ENCODE results near the gene SSBP3. TPM values are rescaled to one million over a fixed set of nuclear protein-coding genes. Genes with fewer than 3 reads are reported as not detected.

Gene SSBP3
- total RNA-seq, 1 experiment from 2014 or later, result 37.5 TPM

DNA sequence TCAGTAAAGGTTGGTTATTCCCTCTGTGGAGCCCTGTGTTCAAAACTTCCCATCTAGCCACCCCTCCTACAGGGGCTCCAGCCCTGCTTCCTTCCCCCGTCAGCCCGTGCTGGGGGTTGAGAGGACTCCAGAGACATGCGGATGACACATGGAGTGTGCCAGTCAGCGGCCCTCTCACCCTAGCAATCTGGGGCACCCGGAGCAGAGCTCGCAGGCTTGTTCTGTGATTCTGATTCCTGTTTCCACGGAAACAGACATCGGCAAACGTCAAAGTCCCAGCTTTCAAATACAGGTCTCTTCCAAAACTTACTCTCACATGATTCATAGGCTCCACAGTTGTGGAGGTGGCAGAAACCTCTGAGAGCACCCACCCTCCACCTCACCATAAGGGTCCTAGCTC, 9.8 kb upstream of the SSBP3 start:
- POLR2A ChIA-PET, result no interaction called here

DNA sequence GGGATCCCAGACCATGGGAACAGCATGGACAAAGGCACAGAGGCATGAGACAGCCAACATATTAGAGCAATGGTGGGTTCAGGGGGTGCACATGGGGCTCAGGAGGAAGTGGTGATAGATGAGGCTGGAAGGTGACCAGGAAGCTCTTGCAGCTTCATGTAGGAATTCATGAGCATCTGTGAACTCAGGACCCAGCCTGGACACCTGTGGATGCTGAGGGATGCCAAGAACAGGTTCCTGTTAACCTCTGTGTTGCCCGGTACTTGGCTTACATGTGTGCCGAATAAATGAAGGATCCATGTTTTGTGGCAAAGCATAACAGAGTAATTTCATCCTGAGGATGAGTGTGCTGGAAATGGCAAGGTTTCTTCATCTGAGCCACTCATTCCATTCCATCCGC, 9.3 kb upstream of the SSBP3 start:
- Histone ChIP-seq H3K9me3 (ENCODE audit: control insufficient read depth in 1 of 2, insufficient read depth in 1 of 2, low read depth in 1 of 2, low read length in 2 of 2) (no peaks in the 10 kb centered on the region), H3K27ac (ENCODE audit: low read depth, low read length) (no peak overlapping the region), H3K4me2 (ENCODE audit: low read length) (no peak overlapping the region), H3K4me1 (ENCODE audit: control insufficient read depth in 1 of 2, insufficient read depth in 2 of 2, low read length in 2 of 2) (peaks cover 0 to under 1% of the 10 kb centered on the region in 2 experiments; a peak in 2 of 4 replicates), H3K4me3 (replicated peaks in 1 of 2; ENCODE audit: low read depth in 1 of 2, low read length in 2 of 2) (no peak overlapping the region), H3K79me2 (ENCODE audit: insufficient read depth, low read length) (no peaks in the 10 kb centered on the region), H3K9me2 (ENCODE audit: insufficient read depth) (no peaks in the 10 kb centered on the region), H2AFZ (ENCODE audit: low read depth, low read length, poor library complexity, severe bottlenecking) (no peak overlapping the region), H3K27me3 (ENCODE audit: insufficient read depth, low read length) (peaks cover 18% of the 10 kb centered on the region; the same call in 1 of the 2 replicates), H4K20me1 (ENCODE audit: insufficient read depth) (no peaks in the 10 kb centered on the region), H3K9ac (ENCODE audit: low read length) (no peak overlapping the region), H3K36me3 (ENCODE audit: control insufficient read depth in 1 of 2, insufficient read depth in 2 of 2, low read length in 2 of 2) (no peaks in the 10 kb centered on the region)
- ChIA-PET POLR2A (no interaction called here), RAD21 (ENCODE audit: low non-redundant PET in 1 of 2, low total read pairs in 2 of 2, uncharacterized antibody in 2 of 2, unreplicated experiment in 2 of 2) (no interaction called here), CTCF (no interaction called here)
- DNase-seq (ENCODE audit: low read depth, low spot score) (no peak), ATAC-seq (no peak)
- no TSS peak for BruUV-seq (replicated peaks)
- intact Hi-C loops (cut with micrococcal nuclease), result no loop called here
- TF ChIP-seq ZFX (IDR thresholded peaks at IDR 0.05), result no peak
- no peak for TF ChIP-seq EZH2 (IDR thresholded peaks at IDR 0.05)
- TF ChIP-seq, protein P1, sequence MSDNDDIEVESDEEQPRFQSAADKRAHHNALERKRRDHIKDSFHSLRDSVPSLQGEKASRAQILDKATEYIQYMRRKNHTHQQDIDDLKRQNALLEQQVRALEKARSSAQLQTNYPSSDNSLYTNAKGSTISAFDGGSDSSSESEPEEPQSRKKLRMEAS (IDR thresholded peaks at IDR 0.05), result no peak
- no peak for TF ChIP-seq POLR2AphosphoS5 (IDR thresholded peaks at IDR 0.05; ENCODE audit: low read depth, low read length)
- TF ChIP-seq EGR1 (IDR thresholded peaks at IDR 0.05; ENCODE audit: low read depth), result no peak
- no peak for TF ChIP-seq SIN3A (IDR thresholded peaks at IDR 0.05; ENCODE audit: low read depth)
- TF ChIP-seq CBX3 (IDR thresholded peaks at IDR 0.05; ENCODE audit: low read depth), result no peak
- no peak for TF ChIP-seq RAD21 (IDR thresholded peaks at IDR 0.05; ENCODE audit: low read depth)
- TF ChIP-seq SRF (IDR thresholded peaks at IDR 0.05; ENCODE audit: low read depth), result no peak
- TF ChIP-seq CEBPB (IDR thresholded peaks at IDR 0.05; ENCODE audit: low read depth), result no peak
- TF ChIP-seq FOSL1 (IDR thresholded peaks at IDR 0.05; ENCODE audit: low read depth), result no peak
- no peak for TF ChIP-seq EZH2phosphoT487 (IDR thresholded peaks at IDR 0.05; ENCODE audit: borderline replicate concordance)
- TF ChIP-seq ELF1 (IDR thresholded peaks at IDR 0.05; ENCODE audit: borderline replicate concordance, low read depth), result no peak
- TF ChIP-seq SP1 (IDR thresholded peaks at IDR 0.05; ENCODE audit: low read depth), result no peak
- no peak for TF ChIP-seq YY1 (IDR thresholded peaks at IDR 0.05; ENCODE audit: extremely low read depth, insufficient replicate concordance, low read depth, low read length)
- no peak for TF ChIP-seq JUND (IDR thresholded peaks at IDR 0.05)

More for the DNA sequence above, 9.8 kb upstream of the SSBP3 start:
- DNase-seq (ENCODE audit: low read depth, low spot score), result no peak
- H3K9me3 ChIP-seq (ENCODE audit: control insufficient read depth in 1 of 2, insufficient read depth in 1 of 2, low read depth in 1 of 2, low read length in 2 of 2), result no peaks in the 10 kb centered on the region
- H2AFZ ChIP-seq (ENCODE audit: low read depth, low read length, poor library complexity, severe bottlenecking), result no peak overlapping the region
- ChIA-PET RAD21 (ENCODE audit: low non-redundant PET in 1 of 2, low total read pairs in 2 of 2, uncharacterized antibody in 2 of 2, unreplicated experiment in 2 of 2) (no interaction called here), CTCF (no interaction called here)
- no TSS peak for BruUV-seq (replicated peaks)
- H3K4me3 ChIP-seq (replicated peaks in 1 of 2; ENCODE audit: low read depth in 1 of 2, low read length in 2 of 2), result no peak overlapping the region
- 0 out of 2 replicates have a peak, but pooled peaks have one; percentile 22 for ATAC-seq
- intact Hi-C loops (cut with micrococcal nuclease), result no loop called here
- H3K79me2 ChIP-seq (ENCODE audit: insufficient read depth, low read length), result no peaks in the 10 kb centered on the region
- H3K27me3 ChIP-seq (ENCODE audit: insufficient read depth, low read length), result peaks cover 18% of the 10 kb centered on the region; the same call in 1 of the 2 replicates
- H3K9ac ChIP-seq (ENCODE audit: low read length), result no peak overlapping the region
- no peaks in the 10 kb centered on the region for H3K36me3 ChIP-seq (ENCODE audit: control insufficient read depth in 1 of 2, insufficient read depth in 2 of 2, low read length in 2 of 2)
- no peaks in the 10 kb centered on the region for H3K9me2 ChIP-seq (ENCODE audit: insufficient read depth)
- no peaks in the 10 kb centered on the region for H4K20me1 ChIP-seq (ENCODE audit: insufficient read depth)
- TF ChIP-seq, protein P2, sequence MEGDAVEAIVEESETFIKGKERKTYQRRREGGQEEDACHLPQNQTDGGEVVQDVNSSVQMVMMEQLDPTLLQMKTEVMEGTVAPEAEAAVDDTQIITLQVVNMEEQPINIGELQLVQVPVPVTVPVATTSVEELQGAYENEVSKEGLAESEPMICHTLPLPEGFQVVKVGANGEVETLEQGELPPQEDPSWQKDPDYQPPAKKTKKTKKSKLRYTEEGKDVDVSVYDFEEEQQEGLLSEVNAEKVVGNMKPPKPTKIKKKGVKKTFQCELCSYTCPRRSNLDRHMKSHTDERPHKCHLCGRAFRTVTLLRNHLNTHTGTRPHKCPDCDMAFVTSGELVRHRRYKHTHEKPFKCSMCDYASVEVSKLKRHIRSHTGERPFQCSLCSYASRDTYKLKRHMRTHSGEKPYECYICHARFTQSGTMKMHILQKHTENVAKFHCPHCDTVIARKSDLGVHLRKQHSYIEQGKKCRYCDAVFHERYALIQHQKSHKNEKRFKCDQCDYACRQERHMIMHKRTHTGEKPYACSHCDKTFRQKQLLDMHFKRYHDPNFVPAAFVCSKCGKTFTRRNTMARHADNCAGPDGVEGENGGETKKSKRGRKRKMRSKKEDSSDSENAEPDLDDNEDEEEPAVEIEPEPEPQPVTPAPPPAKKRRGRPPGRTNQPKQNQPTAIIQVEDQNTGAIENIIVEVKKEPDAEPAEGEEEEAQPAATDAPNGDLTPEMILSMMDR (IDR thresholded peaks at IDR 0.05 in 2 of 3, conservative IDR thresholded peaks at IDR 0.05 in 1 of 3; ENCODE audit: borderline replicate concordance in 1 of 3, insufficient read depth in 1 of 3, low read depth in 2 of 3, low read length in 2 of 3), result no peak
- TF ChIP-seq ZNF274 (IDR thresholded peaks at IDR 0.05; ENCODE audit: low read depth, low read length), result no peak
- no peak for TF ChIP-seq EZH2phosphoT487 (IDR thresholded peaks at IDR 0.05; ENCODE audit: borderline replicate concordance)
- no peak for TF ChIP-seq CEBPB (IDR thresholded peaks at IDR 0.05; ENCODE audit: low read depth)
- no peak for TF ChIP-seq EZH2 (IDR thresholded peaks at IDR 0.05)
- no peak for TF ChIP-seq RAD21 (IDR thresholded peaks at IDR 0.05; ENCODE audit: low read depth)
- TF ChIP-seq CBX3 (IDR thresholded peaks at IDR 0.05; ENCODE audit: low read depth), result no peak
- TF ChIP-seq POLR2AphosphoS5 (IDR thresholded peaks at IDR 0.05; ENCODE audit: low read depth, low read length), result no peak
- no peak overlapping the region for H3K4me2 ChIP-seq (ENCODE audit: low read length)
- H3K27ac ChIP-seq (ENCODE audit: low read depth, low read length), result no peak overlapping the region
- peaks cover 2 to 5% of the 10 kb centered on the region in 2 experiments; a peak in 2 of 4 replicates for H3K4me1 ChIP-seq (ENCODE audit: control insufficient read depth in 1 of 2, insufficient read depth in 2 of 2, low read length in 2 of 2)
